Daoy (cell line): ENCODE data around the gene DAP. TPM values are rescaled to one million over a fixed set of nuclear protein-coding genes. Genes with fewer than 3 reads are reported as not detected.

Experiments
- DNase-seq: peaks from one replicate; pipeline ENCODE4 v3.0.0-alpha.2; 2015; ENCODE audit warnings: low read depth
- total RNA-seq: library from RNA; depleted of rRNA; stranded (reverse); fragments of >200 nt; shearing (Covaris generic); gene quantifications from 2 replicates; pipeline ENCODE4 v1.2.3, GENCODE V29; 2014

The DAP gene
- total RNA-seq, 1 experiment from 2014 or later: 19.1 TPM

DNA sequence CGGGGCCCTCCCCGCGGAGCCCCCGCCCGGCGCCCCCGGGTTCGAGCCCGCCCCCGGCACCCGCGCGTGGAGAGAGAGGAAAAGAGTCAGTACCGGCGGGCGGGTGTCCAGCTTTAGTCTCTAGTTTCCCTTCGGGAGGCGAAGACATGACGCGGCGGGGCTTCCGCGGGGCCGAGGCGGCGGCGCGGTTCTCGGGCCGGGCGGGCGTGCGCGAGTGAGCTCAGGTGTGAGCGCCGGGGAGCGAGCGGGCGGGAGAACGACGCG, 181 bp downstream of the DAP start:
- DNase-seq: no peak

DNA sequence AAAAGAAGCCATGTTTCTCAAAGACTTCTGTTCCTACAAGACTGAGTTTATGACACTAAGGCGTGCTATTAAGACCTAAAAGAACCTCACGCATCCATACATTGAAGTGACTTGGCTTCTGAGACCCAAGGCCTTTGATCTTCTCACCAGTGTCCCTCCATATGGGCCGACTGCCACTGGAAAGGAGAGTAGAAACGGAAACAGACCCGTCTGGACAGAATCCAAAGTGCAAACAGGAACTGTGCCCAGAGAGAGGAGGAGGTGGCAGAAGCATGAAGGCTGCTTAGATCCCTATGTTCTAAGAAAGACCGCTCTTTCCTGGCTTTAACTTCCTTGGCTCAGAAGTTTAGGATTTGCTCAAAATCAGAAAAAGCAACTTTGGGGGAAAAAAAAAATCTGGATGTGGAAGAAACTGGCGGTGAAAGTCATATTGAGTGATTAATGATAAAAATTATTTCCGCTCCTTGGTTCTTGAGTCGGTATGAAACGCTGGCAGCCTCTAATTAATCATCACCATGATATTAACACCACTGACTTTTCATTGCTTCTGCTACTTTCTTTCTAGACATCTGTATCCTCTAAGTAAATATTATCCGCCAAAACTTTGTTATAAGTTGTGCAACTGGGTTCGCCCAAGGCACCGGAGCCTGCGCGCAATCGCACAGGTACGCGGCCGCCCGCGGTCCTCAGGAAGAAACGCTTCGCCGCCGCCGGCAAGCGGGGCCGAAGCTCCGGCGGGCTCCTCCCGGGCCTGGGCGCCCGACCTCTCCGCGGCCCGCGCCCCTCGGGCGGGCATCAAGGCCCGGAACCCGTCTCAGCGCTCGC, 726 bp downstream of the DAP start:
- peak; percentile 70 for DNase-seq

DNA sequence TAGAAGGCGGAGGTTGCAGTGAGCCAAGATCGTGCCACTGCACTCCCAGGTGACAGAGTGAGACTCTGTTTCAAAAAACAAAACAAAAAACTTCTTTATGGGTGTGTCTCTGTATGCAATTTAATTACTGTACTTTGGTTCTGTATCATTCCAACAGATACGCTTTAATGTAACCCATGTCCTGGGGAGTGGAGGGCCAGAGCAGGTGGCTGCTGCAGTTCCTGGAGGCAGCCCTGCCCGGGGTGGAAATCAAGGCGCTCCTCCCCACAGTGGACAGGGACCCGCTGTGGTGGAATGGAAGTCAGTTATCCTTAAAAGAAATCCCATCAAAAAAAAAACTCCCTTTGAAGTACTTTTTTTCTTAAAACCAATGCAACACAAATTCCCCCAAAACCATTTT, 1.9 kb downstream of the DAP start:
- no peak for DNase-seq

DNA sequence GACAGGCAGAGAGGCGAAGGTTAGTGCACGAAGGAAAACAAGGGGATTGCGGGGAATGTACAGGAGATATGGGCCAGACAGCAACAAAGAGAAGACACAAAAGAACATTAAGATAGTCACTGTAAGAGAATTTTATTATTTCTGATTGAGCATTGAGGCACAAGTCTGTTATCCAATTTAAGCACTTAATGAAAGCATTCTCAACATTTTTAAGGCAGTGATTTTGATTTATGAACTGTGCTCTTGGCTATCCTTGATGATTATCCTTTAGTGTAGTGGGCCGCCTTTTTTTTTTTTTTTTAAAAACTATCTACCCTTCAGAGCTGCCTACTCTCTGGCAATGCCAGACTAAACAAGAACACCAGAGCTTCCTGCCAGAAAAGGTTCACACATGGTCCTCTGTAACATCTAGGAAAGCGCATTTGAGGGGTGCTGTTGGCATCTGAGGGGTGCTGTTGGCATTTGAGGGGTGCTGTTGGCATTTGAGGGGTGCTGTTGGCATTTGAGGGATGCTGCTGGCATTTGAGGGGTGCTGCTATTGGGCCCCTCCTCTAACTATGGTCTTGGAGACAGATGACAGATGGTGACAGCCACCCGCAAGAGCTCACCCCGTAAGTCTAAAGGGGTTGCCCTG, 3.0 kb downstream of the DAP start:
- DNase-seq: no peak

DNA sequence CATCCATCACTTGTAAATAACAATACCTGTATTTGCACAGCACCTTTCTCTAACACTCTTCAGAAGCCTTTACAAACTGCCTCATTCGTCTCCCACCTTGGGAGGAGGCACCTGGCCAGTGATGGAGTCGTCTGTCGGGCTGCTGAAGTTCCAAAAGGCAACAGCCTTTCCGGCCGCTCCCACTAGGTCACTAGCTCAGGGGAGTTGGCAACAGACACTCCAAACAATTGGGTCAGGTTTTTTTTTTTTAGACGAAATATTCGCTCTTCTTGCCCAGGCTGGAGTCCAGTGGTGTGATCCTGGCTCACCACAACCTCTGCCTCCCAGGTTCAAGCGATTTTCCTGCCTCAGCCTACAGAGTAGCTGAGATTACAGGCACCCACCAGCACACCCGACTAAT, 4.0 kb downstream of the DAP start:
- DNase-seq: no peak

DNA sequence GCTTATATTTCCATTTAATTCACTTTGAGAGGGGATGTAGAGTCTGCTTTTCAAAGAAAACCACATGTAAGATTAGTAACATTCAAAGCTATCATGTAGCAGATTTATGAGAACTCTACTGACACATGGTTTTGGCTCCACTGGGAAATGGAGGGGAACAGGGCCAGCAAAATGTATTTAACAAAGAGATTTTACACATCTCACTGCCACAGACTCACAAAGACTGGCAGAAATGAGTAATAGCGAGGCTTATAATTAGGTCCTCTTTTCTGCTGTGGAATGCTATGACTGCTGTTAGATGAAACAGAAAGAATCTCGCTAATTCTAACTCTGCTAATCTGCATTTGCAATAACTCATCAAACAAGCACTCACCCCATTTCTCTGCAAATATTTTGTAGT, 4.5 kb downstream of the DAP start:
- peak; percentile 17 for DNase-seq

DNA sequence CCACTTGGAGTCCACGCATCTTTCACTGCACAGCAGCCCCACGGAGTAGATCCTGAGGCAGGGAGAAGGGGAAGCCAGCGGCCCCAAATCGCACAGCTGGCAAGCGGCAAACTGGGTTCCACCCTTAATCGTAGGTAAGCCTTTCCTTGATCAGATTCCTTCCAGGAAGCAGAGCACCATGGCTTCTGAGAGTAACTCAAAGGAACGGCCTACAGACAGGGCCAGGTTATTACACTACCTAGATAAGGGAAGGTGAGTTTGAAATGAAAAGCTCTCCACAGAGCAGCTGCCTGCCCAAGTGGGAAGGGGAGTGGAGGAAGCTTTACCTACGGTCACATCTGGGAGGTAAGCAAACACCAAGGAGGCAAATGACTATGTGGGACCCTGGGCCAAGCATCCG, 7.9 kb downstream of the DAP start:
- DNase-seq: no peak

DNA sequence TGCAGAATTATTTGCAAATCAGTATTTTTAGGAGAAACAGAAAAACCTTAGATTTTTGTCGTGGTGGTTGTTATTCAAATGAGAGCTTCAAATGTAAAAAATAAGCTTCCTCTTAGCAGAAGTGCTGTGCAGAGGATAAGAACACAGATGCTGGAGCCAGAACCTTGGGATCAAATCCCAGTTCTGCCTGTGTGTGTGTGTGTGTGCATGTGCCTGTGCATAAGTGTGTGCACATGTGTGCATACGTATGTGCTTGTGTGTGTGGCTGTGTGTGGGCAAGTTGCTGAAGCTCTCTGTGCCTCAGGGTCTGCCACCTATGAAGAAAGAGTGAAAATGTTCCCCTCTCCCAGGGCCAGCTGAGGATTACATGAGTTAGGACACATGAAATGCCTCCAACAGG, 8.6 kb downstream of the DAP start:
- no peak for DNase-seq

DNA sequence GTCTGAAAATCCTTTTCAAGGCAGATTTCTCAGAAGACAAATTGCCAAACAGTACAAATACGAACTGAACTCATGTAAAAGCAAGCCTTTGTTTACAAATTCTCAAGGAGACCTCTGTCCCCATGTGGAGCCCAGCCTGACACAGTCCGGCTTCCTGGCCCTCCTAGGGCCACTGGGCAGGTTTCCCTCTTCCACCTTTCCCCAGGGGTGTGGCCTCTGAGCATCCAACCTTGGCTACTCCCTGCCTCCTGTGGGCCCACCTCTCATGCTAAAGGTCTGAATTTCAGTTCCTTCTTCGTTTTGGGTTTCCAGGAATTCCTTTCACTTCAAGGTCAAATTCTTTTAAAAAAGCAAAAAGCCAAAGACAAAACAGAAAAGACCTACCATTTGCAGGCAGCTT, 10.1 kb downstream of the DAP start:
- DNase-seq: no peak

DNA sequence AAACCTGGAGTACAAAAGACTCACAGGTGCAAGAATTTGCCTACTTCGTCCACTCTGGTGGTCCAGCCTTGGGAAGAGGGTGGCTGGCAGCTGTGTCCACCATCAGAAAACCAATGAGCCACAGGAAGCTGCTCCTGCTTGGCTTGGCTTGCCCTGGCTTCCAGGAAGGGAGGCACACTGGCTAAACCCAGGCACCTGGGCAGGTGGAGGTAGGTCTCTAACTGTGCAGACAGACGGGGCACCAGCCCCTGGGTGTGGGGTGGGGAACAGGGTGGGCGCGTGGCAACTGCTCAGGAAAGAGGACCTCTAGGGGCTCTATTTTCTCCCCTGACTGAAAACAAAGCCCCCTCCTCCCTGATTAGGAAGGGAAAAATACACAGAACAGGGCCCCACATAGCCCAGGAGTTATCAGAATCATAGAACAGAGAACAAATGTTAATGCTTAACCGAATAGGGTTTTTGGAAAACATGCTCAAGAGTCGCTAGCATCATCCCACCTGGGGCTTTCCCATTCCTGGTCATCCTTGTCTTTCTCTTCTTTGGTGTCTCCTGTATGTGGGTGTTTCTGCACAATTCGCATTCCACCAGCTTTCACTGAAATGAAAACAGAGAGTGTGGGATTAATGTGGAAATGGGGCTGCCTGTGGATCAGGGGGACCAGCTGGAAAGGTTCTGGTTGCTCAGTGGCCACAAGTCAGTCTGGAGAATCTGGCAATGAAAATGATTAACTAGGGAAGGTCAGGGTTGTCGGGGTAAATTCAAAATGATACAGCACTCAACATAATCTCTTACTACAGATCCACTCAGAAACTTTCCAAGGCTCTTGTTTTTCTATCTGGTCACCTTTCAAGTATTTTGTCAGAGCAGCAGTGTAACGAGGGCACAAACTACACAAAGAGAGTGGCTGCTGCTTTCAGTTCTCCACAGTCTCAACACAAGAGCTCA, 13.1 kb downstream of the DAP start:
- DNase-seq: no peak

DNA sequence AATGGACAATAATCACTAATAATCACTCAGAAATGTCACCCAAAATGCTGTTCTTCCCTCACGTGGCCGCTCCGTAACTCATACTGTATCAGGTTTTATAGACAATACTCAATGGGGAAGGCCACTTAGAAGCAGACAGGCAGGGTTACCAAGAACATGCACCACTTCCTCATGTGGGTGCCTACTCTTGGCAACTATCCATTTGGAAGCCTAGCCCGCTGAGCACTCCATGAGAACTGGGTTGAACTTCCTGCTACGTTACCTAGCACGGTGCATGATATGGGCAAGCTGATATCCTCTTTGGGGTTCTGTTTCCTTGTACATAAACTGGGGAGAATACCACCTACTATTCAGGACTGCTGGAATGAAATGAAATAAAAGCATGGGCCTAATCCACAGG, 14.3 kb downstream of the DAP start:
- no peak for DNase-seq

DNA sequence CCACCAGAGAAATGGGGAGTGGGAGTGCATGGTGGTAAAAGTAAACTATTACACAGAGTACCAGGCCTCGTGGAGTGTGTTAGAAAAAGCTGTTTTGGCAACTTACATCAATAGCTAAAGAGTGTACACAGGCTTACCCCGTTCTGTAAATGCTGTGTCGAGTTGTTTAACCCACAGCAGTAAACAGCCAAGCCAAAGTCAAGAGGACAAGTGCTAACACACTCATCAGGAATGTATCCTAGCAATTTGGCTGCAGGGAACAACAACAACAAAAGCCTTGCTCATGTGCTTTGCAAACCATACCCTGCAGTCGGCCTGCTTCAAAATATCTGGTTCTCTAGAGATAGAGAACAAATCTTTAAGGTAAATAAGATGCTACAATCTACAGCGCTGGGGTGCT, 15.9 kb downstream of the DAP start:
- no peak for DNase-seq

DNA sequence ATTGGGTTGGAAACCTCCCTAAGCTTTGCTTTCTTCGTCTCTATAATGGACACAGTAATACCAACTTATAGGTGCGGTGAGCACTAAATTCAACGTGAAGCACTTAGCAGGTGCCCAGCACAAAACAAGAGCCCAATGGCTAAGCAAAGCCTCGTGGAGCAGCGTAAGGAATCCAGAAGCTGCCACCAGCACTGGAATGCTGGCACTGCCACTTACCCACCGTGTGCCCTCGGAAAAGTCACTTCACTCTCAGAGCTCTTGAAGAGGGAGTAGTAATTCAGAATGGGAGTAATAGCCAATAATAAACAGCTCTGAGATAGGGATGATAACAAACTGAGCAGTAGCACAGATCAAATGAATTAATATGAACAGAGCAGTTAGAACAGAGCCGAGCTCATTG, 16.4 kb downstream of the DAP start:
- DNase-seq: no peak

DNA sequence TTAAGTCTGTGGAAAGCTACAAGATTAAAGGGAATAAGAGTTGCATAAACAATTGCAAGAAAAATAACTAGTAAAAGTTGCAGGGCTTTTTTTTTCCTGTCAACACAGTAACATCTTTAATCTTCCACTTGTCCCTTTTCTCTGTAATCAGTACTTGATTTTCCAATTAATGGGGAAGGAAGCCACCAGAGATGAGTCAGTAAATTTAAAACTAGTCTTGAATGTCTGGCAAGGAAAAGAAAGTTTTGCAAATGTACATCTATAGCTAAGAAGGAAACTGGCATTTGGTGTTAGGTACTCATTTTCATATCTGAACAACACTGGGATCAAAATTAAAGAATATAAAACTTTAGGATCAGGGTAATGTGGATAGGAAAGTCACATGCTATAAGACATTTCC, 17.1 kb downstream of the DAP start:
- DNase-seq: no peak

DNA sequence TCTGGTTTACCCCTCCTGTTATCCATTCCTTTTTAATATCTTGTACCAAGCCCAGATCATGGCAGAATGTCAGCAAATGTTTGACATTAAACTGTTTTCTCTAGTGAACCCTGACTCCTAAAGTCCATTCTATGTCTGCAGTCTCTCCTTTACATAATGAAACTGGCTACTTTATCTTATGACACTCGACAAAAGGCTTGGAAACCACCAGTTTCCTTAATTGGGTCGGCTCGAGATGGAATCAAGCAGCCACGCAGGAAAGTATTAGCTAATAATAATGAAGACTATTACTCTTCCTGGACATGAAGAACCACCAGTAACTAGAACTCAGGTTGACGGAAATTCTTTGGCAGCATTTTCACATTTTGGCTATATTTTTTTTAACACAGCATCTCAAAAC, 17.5 kb downstream of the DAP start:
- no peak for DNase-seq

DNA sequence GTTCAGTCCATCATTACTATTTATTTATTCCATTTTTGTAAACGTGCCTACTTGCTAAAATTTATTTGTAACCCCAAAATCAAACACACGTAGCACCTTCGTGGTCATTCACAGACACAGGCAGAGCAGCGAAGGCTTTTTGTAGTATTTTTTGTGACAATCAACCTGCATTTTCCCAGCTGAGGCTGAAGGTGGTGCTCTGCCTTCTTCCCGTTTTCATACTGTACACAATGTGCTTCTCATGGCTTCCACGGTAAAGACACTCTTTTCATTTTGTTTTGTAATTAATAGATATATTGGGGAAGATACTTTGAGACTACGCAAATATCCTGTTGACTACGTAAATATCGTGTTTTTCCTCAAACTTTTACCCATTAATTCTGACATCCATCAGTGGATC, 19.4 kb downstream of the DAP start:
- DNase-seq: no peak

DNA sequence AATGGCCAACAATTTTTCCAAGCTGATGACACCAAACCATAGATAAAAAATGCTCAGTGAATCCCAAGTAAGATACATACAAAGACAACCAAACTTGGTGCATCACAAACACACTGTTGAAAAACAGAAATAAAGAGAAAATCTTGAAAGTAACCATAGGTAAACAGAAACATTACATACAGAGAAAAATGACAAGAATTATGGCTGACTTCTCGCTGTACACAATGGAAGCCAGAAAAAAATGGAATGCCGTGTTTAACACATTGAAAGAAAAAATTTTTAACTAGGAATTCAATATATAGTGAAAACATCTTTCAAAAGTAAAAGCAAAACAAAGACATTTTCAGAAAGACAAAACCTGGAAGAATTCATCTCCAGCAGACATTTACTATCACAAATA, 20.6 kb downstream of the DAP start:
- no peak for DNase-seq

DNA sequence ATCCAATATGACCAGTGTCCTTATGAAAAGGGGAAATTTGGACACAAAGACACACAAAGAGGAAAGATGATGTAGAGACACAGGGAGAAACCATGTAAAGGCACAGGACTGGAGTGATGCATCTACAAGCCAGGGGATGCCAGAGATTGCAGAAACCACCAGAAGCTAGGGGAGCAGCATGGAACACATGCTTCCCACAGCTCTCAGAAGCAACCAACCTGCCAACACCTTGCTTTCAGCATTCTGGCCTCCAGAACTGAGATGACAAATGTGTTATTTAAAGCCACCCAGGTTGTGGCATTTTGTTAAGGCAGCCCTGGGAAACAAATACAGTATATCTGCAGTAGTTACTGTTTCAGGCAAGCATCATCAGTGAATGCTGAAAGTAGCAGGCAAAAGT, 23.2 kb downstream of the DAP start:
- no peak for DNase-seq

DNA sequence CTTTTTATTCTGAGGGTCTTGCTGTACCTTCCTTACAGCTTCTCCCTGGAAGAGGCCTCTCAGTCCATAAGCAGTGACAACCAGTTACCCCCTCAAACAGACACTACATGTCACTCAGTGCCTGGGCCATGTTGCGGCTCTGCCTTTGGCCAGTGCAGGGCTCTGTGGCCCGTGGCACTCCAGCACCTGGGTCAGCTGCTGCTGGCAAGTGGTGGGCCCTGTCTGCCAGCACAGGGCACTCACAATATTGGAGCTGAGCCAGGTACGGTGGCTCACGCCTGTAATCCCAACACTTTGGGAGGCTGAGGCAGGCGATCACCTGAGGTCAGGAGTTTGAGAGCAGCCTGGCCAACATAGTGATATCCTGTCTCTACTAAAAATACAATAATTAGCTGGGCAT, 24.2 kb downstream of the DAP start:
- no peak for DNase-seq

DNA sequence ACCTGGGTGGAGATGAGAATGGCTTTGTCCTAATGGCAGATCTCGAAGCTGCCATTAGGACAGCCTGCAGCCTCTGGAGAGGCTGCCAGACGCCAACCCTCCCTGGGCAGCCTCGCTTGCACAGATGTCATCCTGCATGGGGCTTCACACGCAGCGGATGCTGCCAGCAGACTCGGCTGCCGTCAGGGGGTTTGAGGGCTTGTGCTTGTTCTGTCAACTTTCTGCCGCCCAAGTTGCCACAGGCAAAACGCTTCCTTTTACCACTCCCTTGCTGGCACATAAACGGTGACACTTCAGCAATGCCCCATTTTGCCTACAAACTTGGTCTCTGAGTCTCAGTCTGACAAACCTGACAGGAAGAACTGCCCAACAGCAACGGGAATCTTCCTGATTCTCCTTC, 24.7 kb downstream of the DAP start:
- DNase-seq: no peak

DNA sequence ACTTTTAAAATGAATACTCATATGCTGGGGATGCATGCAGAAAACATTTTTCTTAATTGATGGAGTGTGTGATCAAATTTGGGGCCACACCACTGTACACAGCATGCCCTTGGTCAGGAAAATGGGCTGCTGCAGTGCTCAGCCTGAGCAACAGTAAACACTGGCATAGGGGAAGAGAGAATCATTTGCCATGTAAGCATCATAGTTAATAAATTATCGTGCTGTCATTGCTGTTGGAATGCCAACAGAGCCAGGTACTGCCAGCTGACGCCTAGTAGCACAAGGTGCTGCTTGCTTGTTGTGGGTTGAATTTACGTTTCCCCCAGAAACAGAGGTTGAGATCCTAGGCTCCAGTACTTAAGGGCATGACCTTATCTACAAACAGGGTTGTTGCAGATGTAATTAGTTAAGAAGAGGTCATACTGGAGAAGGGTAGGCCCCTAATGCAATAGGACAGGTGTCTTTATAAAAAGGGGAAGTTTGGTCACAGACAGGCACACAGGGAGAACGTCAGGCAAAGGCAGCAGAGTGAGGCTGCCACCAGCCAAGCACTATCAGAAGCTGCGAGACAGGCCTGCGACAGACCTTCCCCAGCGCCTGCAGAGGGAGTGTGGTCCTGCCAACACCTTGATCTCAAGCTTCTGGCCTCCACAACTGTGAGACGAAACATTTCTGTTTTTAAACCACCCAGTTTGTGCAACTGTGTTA, 25.3 kb downstream of the DAP start:
- DNase-seq: no peak

DNA sequence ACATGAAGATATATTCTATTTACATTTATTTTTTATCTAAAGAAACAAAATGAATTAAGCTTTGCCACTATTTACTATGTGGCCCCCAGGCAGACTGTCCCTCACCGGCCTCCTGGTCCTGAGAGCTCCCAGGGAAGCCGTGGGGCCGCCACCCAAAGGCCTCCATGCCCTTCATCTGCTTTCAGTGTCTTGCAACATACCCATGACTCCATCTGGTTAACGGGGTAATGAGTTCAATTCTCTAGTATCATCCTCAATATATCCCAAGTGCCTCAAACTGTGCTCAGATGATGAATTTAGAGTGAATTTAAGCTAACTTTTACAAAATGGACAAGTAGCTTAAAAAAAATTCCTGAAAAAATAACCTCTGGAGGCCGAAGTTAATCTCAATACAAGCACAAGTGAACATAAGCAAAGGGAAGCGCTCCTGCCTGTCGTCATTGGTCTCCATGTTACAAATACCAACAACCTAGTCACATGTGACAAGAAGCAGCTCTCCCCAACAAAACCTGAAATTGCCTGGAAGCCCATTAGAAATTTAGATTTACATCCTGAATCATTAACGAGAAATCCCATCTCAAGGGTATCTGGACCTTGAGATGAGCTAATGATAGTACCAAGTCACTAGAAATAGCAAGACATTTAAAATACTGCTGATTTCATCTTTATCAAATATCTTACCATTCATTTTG, 26.1 kb downstream of the DAP start:
- DNase-seq: no peak
